Measurements from ENCODE around the gene SNX13.
"Not testable (repeated sequence)": the region's sequence is repeated elsewhere in the genome, so short reads cannot be mapped to it uniquely, and the experiment has no call there.

Gene SNX13

DNA sequence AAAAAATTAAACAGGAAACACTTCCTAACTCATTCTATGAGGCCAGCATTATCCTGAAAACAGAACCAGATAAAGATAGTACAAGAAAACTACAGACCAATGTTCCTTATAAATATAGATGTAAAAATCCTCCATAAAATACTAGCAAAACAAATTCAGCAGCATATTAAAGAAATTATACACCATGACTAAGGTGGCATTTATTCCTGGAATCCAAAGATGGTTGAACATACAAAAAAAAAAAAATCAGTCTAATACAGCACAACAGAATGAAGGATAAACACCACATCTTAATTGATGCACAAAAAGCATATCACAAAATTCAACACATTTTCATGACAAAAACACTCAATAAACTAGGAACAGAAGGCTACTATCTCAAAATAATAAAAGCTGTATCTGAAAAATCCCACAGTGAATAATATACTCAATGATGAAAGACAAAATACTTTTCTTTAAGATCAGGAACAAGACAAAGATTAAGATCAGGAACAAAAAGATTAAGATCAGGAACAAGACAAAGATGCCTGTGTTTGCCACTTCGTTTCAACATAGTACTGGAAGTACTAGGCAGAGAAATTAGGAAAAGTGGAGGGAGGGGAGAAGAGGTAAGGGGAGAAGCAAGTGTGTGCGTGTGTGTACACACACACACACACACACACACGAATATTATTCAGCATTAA is 95.6 kb downstream of the SNX13 start:
- DNase-seq: no peak

GRCh38 chr7:17844022-17844421 is 96.3 kb downstream of the SNX13 start:
- no peak for DNase-seq

- DNase-seq: no peak
Measured at GRCh38 chr7:17843041-17843440, 97.3 kb downstream of the SNX13 start.

DNA sequence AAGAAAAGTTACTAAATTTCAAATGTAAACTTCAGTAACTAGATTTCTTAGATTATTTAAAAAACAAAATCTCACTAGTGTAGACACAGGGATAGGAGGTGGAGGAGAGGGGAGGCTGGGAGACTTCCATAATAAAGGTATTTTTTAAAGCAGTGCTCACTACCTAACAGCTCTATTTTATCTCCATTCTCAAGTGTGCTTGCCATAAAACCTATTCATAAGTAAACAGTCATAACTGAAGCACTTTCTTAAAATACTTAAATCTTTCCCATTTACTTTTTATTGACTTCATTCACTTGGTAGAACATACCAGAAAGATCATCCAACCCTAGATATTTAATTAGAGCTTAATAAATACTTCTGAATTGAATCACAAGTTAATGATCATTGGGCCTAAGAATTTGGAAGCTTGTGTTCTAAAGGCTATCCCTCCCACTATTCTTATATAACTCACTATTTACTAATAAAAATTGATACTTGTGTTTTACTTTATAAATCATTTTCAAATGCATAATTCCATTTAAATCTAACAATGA is 107.4 kb downstream of the SNX13 start:
- DNase-seq: no peak

GRCh38 chr7:17832242-17832641 is 108.1 kb downstream of the SNX13 start:
- DNase-seq: no peak

- no peak for DNase-seq
Measured at GRCh38 chr7:17830206-17830605, 110.1 kb downstream of the SNX13 start.

GRCh38 chr7:17829001-17829400 is 111.3 kb downstream of the SNX13 start:
- DNase-seq: no peak

GRCh38 chr7:17822547-17823173 is 117.6 kb downstream of the SNX13 start:
- DNase-seq: no peak

- DNase-seq: no peak
Measured at GRCh38 chr7:17816903-17817302, 123.4 kb downstream of the SNX13 start.

- no peak for DNase-seq
Measured at GRCh38 chr7:17815318-17815717, 125.0 kb downstream of the SNX13 start.

- DNase-seq: no peak
Measured at GRCh38 chr7:17814058-17814457, 126.2 kb downstream of the SNX13 start.

DNA sequence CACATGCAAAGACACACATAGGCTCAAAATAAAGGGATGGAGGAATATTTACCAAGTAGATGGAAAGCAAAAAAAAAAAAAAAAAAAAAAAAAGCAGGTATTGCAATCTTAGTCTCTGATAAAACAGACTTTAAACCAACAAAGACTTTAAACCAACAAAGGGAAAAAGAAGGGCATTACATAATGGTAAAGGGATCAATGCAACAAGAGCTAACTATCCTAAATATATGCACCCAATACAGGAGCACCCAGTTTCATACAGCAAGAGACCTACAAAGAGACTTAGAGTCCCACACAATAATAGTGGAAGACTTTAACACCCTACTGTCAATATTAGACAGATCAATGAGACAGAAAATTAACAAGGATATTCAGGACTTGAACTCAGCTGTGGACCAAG is 131.1 kb downstream of the SNX13 start:
- DNase-seq: not testable (repeated sequence)

DNA sequence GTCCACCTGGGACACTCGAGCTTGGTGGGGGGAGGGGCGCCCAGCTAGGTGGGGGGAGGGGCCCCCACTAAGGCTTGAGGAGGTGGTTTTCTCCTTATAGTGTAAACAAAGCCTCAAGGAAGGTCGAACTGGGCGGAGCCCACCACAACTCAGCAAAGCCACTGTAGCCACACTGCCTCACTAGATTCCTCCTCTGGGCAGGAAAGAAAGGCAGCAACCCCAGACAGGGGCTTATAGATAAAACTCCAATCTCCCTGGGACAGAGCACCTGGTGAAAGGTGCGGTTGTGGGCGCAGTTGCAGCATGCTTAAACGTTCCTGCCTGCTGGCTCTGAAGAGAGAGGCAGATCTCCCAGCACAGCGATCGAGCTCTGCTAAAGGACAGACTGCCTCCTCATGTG is 133.1 kb downstream of the SNX13 start:
- DNase-seq: no peak

- DNase-seq: no peak
Measured at GRCh38 chr7:17806631-17807030, 133.7 kb downstream of the SNX13 start.

DNA sequence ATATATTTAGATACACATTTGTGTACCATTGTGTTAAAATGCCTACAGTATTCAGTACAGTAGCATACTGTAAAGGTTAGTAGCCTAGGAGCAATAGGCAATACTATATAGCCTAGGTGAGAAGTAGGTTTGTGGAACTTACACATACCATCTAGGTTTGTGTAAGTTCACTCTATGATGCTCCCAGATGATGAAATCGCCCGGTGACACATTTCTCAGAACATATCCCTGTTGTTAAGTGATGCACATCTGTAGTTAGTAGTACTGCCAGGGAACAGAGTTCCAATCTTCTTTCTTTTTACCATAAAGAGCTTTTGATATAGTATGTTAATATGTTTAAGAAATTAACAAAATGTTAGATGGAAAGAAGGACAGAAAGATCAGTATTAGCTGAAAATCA is 138.2 kb downstream of the SNX13 start:
- no peak for DNase-seq

DNA sequence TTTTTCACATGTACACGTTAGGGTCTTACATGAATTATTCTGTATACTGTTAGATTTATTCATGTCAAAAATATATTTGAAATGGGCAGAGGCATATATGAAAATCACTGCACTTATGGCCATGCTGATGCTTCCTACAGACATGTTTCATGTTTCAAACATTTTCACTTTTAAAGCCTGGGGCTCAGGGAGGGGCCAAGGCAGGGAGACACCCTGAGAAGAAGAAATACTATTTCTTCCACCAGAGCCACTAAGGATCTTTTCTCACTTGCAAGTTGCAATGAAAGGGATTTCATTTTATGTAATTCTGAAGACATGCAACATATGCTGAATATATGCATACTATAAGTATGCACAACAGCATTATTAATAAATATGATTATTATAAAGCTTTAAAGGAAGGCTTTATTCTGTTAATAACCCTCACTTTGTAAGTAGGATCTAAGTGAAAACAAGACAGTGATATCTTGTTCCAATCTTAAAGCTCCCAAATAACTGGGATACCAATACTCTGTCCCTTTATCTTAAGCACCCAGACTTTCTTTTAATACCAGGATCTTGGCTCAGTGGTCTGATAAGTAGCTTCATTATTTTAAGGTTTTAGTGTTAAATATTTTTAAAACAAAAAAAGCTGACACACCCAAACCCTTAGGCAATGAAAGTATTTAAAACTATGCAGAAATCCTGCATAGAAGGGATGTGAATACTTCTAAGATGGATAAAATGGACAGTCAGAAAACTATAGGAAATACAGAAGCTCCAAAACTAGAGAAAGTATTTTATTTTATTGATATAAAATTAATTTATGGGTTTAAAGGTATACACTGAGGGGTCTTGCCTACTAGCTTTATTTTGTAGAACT is 148.0 kb downstream of the SNX13 start:
- DNase-seq: no peak

DNA sequence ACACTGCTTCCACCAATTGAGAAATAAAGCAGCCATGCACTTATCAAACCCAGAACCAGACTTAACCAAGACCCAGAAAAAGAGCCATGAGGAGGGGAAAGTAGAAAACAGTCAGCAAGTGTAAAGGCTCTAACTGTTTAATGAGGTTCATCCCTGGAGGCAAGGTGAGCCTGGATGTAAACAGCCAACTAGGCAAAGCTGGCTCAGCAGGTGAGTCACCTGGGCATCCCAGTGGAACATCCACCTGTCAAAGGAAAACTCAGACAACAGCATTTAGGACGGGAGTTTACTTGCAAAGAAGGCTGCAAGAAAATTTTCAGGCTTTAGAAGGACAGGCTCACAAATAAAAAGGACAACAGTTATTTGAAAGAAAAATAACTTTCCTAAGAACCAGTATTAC is 153.0 kb downstream of the SNX13 start:
- DNase-seq: no peak

GRCh38 chr7:17786314-17786852 is 153.9 kb downstream of the SNX13 start:
- no peak for DNase-seq

DNA sequence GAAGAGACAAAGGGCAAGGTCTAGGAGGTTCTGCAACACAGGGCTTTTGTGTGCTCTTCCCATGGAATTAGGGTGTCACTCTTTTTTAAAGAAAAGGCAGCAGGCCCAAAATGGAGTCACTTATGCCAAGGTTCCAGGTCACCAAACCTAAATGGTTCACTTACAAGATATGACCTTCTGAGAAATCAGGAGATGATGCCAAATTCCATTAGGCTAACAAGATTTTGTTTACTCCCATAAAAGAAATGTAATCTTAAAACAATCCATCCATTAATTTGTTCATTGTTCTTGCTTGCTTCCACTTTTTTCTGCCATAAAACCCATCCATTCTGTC is 158.1 kb downstream of the SNX13 start:
- DNase-seq: no peak

DNA sequence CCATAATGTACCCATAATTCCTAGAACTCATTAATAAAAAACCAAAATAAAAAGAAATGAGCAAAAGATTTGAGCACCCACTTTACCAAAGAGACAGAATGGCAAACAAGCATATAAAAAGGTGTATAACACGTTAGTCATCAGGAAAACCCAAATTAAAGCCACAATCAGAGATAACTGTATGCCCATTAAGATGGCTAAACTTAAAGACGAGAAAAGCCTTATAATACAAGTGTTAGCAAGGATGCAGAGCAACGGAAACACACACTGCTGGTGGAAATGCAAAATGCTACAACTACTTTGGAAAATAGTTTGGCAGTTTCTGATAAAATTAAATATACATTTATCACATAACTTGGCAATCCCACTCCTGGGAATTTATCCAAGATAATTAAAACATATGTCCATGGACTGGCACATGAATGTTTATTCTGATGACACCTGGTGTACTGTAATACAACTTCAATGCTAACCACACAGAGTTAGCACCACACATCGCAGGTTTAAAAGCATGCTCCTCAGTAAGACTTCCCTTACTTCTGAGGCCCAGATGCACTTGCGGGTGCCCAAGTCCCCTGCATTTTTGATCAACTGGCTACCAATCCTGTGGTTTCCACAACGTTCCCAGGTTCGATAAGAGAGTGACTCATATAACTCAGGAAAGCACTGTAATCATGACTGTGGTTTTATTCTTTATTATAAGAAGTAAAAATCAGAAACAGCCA is 158.6 kb downstream of the SNX13 start:
- DNase-seq: no peak

- no peak for DNase-seq
Measured at GRCh38 chr7:17779381-17779780, 160.9 kb downstream of the SNX13 start.

GRCh38 chr7:17774716-17775288 is 165.5 kb downstream of the SNX13 start:
- no peak for DNase-seq
